Measurements from ENCODE around the gene GLRA3. TPM values are rescaled to one million over a fixed set of nuclear protein-coding genes. Genes with fewer than 3 reads are reported as not detected.

Gene GLRA3
- total and polyA plus RNA-seq, 2 experiments from 2014 or later, result not detected

DNA sequence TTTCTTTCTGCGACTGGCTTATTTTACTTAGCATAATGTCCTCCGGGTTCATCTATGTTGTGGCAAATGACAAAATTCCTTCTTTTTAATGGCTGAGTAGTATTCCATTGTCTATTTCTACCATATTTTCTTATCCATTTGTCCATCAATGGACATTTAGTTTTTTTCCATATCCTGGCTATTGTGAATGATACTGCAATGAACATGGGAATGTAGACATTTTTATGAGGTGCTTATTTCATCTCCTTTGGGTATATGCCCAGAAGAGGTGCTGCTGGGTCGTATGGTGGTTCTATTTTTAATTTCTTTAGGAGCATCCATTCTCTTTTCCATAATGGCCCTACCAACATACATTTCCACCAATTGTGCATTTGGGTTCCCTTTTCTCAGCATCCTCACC is 230.2 kb downstream of the GLRA3 start:
- no peaks in the 10 kb centered on the region for H3K27me3 ChIP-seq (replicated peaks; ENCODE audit: insufficient read depth)
- in situ Hi-C loops (cut with MboI), result no loop called here
- no peak overlapping the region for H3K4me3 ChIP-seq
- no peaks in the 10 kb centered on the region for H3K9me3 ChIP-seq (ENCODE audit: low read depth)
- no peak overlapping the region for H3K27ac ChIP-seq
- TF ChIP-seq EZH2phosphoT487 (IDR thresholded peaks at IDR 0.05; ENCODE audit: insufficient read depth, low read depth), result no peak
- 91 to 99% methylated on average over 3 of the region's 3 CpGs for WGBS, 2 experiments (ENCODE audit: low coverage in 1 of 2, low lambda C conversion rate in 2 of 2, missing lambda C conversion rate in 2 of 2)
- no peaks in the 10 kb centered on the region for H3K9me2 ChIP-seq (ENCODE audit: insufficient read depth)
- H4K20me1 ChIP-seq (ENCODE audit: insufficient read depth), result no peaks in the 10 kb centered on the region
- no peak overlapping the region for H3K9ac ChIP-seq
- H2AFZ ChIP-seq, result no peak overlapping the region
- no peaks in the 10 kb centered on the region for H3K79me2 ChIP-seq (ENCODE audit: insufficient read depth)
- H3F3A ChIP-seq (ENCODE audit: insufficient read depth), result peaks cover 3% of the 10 kb centered on the region; the same call in 1 of the 2 replicates
- H3K36me3 ChIP-seq (ENCODE audit: low read depth), result no peaks in the 10 kb centered on the region
- DNase-seq, result no peak
- no peak overlapping the region for H3K4me2 ChIP-seq (ENCODE audit: unreplicated experiment)
- H3K4me1 ChIP-seq (ENCODE audit: insufficient read depth), result peaks cover 20% of the 10 kb centered on the region

DNA sequence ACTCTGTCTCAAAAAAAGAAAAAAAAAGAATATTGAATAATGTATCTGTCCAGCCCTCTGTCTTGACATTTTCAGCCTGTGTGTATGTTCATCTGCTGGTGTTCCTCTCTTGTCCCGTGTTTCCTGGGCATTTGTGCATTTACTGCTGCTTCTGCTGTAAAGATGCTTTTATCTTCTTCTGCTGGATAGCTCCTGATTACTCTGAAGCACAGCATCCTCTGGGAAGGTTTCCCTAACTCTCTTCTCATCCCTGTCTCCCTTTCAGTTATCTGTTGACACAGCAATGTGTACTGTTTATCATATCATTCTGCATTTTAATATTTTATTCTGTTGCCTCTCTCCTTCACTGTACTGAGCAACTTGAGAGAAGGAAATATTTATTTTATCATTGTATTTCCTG is 232.5 kb downstream of the GLRA3 start:
- Histone ChIP-seq H3K9me3 (ENCODE audit: low read depth) (no peaks in the 10 kb centered on the region), H4K20me1 (ENCODE audit: insufficient read depth) (no peaks in the 10 kb centered on the region), H3K9me2 (ENCODE audit: insufficient read depth) (no peaks in the 10 kb centered on the region), H3K4me1 (ENCODE audit: insufficient read depth) (peaks cover 32% of the 10 kb centered on the region), H3K4me2 (ENCODE audit: unreplicated experiment) (no peak overlapping the region), H3K9ac (no peak overlapping the region), H3K27me3 (replicated peaks; ENCODE audit: insufficient read depth) (no peaks in the 10 kb centered on the region), H3K79me2 (ENCODE audit: insufficient read depth) (no peaks in the 10 kb centered on the region), H2AFZ (no peak overlapping the region), H3K4me3 (no peak overlapping the region), H3F3A (ENCODE audit: insufficient read depth) (peaks cover 7% of the 10 kb centered on the region; the same call in 1 of the 2 replicates), H3K36me3 (ENCODE audit: low read depth) (no peaks in the 10 kb centered on the region), H3K27ac (no peak overlapping the region)
- in situ Hi-C loops (cut with MboI), result no loop called here
- 48 to 68% methylated on average over 1 of the region's 1 CpG for WGBS, 2 experiments (ENCODE audit: low coverage in 1 of 2, low lambda C conversion rate in 2 of 2, missing lambda C conversion rate in 2 of 2)
- DNase-seq, result no peak
- TF ChIP-seq EZH2phosphoT487 (IDR thresholded peaks at IDR 0.05; ENCODE audit: insufficient read depth, low read depth) (no peak), EZH2 (IDR thresholded peaks at IDR 0.05; ENCODE audit: insufficient read depth, poor library complexity, severe bottlenecking) (no peak)

DNA sequence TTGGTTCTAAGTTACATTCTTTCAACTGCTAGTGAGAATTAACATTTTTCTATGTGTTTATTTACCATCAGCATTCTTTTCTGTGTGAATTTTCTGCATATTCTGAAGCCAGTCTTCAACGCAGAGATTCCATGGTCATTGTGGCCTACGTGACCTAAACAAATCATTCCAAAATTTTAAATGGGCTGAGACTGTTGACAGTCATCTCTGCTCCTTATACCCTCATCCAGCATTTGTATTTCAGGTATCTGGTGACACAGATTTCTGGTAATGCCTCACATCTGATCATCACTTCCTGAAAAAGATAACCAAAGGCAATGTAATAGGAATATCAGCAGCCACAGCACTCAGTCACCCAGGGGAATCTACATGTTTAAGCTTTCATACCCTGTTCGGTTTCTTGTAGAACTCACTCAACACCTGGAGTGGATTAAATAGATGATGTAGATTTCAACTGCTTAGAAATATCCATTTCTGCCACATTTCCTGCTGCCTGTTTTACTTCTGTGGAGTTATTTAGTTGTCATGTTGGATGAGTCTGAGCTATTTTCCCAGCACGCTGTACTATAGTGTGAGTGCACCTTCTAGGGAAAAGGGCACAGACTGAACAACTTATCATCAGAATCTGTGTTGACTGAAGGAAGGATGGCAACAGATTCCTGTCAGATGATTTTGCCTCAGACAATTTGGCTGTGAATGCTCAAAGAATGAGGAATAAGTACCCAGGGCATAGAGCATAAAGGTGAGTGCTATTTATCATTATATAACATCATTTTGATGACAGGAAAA is 233.7 kb downstream of the GLRA3 start:
- H4K20me1 ChIP-seq (ENCODE audit: insufficient read depth), result no peaks in the 10 kb centered on the region
- no peaks in the 10 kb centered on the region for H3K36me3 ChIP-seq (ENCODE audit: low read depth)
- no peaks in the 10 kb centered on the region for H3K9me2 ChIP-seq (ENCODE audit: insufficient read depth)
- H2AFZ ChIP-seq, result no peak overlapping the region
- 70 to 79% methylated on average over 4 of the region's 4 CpGs for WGBS, 2 experiments (ENCODE audit: low coverage in 1 of 2, low lambda C conversion rate in 2 of 2, missing lambda C conversion rate in 2 of 2)
- H3K27ac ChIP-seq, result no peak overlapping the region
- peaks cover 7% of the 10 kb centered on the region; the same call in 1 of the 2 replicates for H3F3A ChIP-seq (ENCODE audit: insufficient read depth)
- in situ Hi-C loops (cut with MboI), result no loop called here
- no peaks in the 10 kb centered on the region for H3K79me2 ChIP-seq (ENCODE audit: insufficient read depth)
- H3K4me3 ChIP-seq, result no peak overlapping the region
- no peak overlapping the region for H3K4me2 ChIP-seq (ENCODE audit: unreplicated experiment)
- H3K27me3 ChIP-seq (replicated peaks; ENCODE audit: insufficient read depth), result no peaks in the 10 kb centered on the region
- no peaks in the 10 kb centered on the region for H3K9me3 ChIP-seq (ENCODE audit: low read depth)
- H3K4me1 ChIP-seq (ENCODE audit: insufficient read depth), result peaks cover 24% of the 10 kb centered on the region
- H3K9ac ChIP-seq, result no peak overlapping the region
- DNase-seq, result peak; percentile 5
- no peak for TF ChIP-seq EZH2 (IDR thresholded peaks at IDR 0.05; ENCODE audit: insufficient read depth, poor library complexity, severe bottlenecking)
- TF ChIP-seq EZH2phosphoT487 (IDR thresholded peaks at IDR 0.05; ENCODE audit: insufficient read depth, low read depth), result no peak

DNA sequence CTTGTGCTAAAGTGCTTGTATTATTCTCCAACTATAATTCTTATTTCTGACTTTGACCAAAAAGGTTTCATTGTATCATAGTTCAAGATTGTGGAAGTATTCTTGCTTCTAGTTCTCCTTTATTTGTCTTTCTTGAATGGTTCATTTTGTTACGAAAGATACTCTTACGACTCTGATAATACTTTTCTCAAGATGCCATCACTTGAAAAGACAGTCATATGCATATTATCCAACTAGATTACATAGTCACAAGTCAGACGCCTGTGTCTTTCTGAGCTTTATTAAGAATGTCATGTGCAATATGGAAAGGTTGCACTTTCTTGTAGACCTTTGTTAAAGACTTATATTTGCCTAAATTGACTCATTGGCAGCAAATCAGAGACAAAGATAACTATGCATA is 235.3 kb downstream of the GLRA3 start:
- no peak overlapping the region for H3K27ac ChIP-seq
- peaks cover 21% of the 10 kb centered on the region for H3K4me1 ChIP-seq (ENCODE audit: insufficient read depth)
- no peaks in the 10 kb centered on the region for H3K9me2 ChIP-seq (ENCODE audit: insufficient read depth)
- peaks cover 7% of the 10 kb centered on the region; the same call in 1 of the 2 replicates for H3F3A ChIP-seq (ENCODE audit: insufficient read depth)
- H3K79me2 ChIP-seq (ENCODE audit: insufficient read depth), result no peaks in the 10 kb centered on the region
- H3K9me3 ChIP-seq (ENCODE audit: low read depth), result no peaks in the 10 kb centered on the region
- no peak for DNase-seq
- H3K27me3 ChIP-seq (replicated peaks; ENCODE audit: insufficient read depth), result no peaks in the 10 kb centered on the region
- in situ Hi-C loops (cut with MboI), result no loop called here
- H2AFZ ChIP-seq, result 0 out of 2 replicates have a peak overlapping the region, but pooled peaks have one; percentile 10
- no peaks in the 10 kb centered on the region for H3K36me3 ChIP-seq (ENCODE audit: low read depth)
- no peak overlapping the region for H3K9ac ChIP-seq
- no peaks in the 10 kb centered on the region for H4K20me1 ChIP-seq (ENCODE audit: insufficient read depth)
- H3K4me2 ChIP-seq (ENCODE audit: unreplicated experiment), result peak overlapping the region; percentile 13
- no peak for TF ChIP-seq EZH2phosphoT487 (IDR thresholded peaks at IDR 0.05; ENCODE audit: insufficient read depth, low read depth)
- TF ChIP-seq EZH2 (IDR thresholded peaks at IDR 0.05; ENCODE audit: insufficient read depth, poor library complexity, severe bottlenecking), result no peak
- WGBS, 2 experiments (ENCODE audit: low coverage in 1 of 2, low lambda C conversion rate in 2 of 2, missing lambda C conversion rate in 2 of 2), result 92 to 93% methylated on average over 3 of the region's 3 CpGs
- H3K4me3 ChIP-seq, result no peak overlapping the region

All from GM23248 (cell line).